GM12878 (cell line): ENCODE data around the gene GNG12. TPM values are rescaled to one million over a fixed set of nuclear protein-coding genes. Genes with fewer than 3 reads are reported as not detected.

Experiments
- ASH2L ChIP-seq: fragments of 300-600, 200-600 bp; sonication (generic); IDR thresholded peaks from 2 replicates; pipeline ENCODE4 v1.6.1; 2017; ENCODE audit warnings: low read depth, mild to moderate bottlenecking, borderline replicate concordance
- EED ChIP-seq: sonication (generic); IDR thresholded peaks from 2 replicates; pipeline ENCODE4 v1.6.1; 2016; ENCODE audit warnings: antibody characterized with exemption, low read depth
- MEF2B ChIP-seq: fragments of 450-650 bp; IDR thresholded peaks from 2 replicates; pipeline ENCODE4 v1.6.1; 2018; ENCODE audit warnings: mild to moderate bottlenecking, moderate library complexity; ENCODE audit not compliant: partially characterized antibody, poor library complexity, severe bottlenecking
- MYB ChIP-seq: fragments of 150-350 bp; IDR thresholded peaks from 2 replicates; pipeline ENCODE4 v1.6.1; 2014; ENCODE audit warnings: mild to moderate bottlenecking, low read depth, low read length, borderline replicate concordance
- PML ChIP-seq: IDR thresholded peaks from 2 replicates; pipeline ENCODE4 v1.6.1; 2012; ENCODE audit warnings: low read length, inconsistent platforms
- SMAD5 ChIP-seq: IDR thresholded peaks from 2 replicates; pipeline ENCODE4 v1.6.1; 2016; ENCODE audit warnings: antibody characterized with exemption, low read depth
- SMARCA5 ChIP-seq: fragments of 450-650 bp; IDR thresholded peaks from 2 replicates; pipeline ENCODE4 v1.6.1; 2017; ENCODE audit warnings: mild to moderate bottlenecking
- SREBF1 ChIP-seq: IDR thresholded peaks from 2 replicates; pipeline ENCODE4 v1.6.1; 2012; ENCODE audit warnings: mild to moderate bottlenecking, low read length
- polyA plus RNA-seq, 11 experiments: library from polyadenylated mRNA; depleted of rRNA in 4 of 11; unstranded in 6 of 11; stranded (reverse) in 5 of 11; fragments of >200 nt; fragmentation: Nextera tagmentation in 4 of 11; fragmentation: Illumina TruSeq in 1 of 11; extraction: Ambion mirVana in 4 of 11; extraction: Trizol in 1 of 11; gene quantifications; 1 replicate in 1 of 11; 2 replicates in 10 of 11; pipeline versions ENCODE4 v1.2.1 to v1.2.3, GENCODE V29; 2011 to 2016; ENCODE audit warnings: inconsistent platforms in 2 of 11, missing spikeins in 2 of 11, low read depth in 1 of 11
- total RNA-seq, 4 experiments: library from RNA; depleted of rRNA in 3 of 4; stranded (reverse); fragments of >200 nt in 3 of 4; fragmentation: Illumina TruSeq in 1 of 4; extraction: Trizol in 1 of 4; gene quantifications; 2 replicates each; pipeline versions ENCODE4 v1.2.1 to v1.2.3, GENCODE V29; 2013 to 2021
- TF ChIP-seq, protein P1 (sequence below): IDR thresholded peaks from 2 replicates; pipeline ENCODE4 v1.6.1; 2012; ENCODE audit warnings: improper control_type of control experiment, low read depth, low read length; ENCODE audit not compliant: insufficient replicate concordance
- TF ChIP-seq, protein P2 (sequence below): fragments of 450-650 bp; formaldehyde crosslinking; IDR thresholded peaks from 2 replicates; pipeline ENCODE4 v1.4.0; 2022; ENCODE audit warnings: mild to moderate bottlenecking, moderate library complexity
- TF ChIP-seq, protein P3 (sequence below): fragments of 450-650 bp; IDR thresholded peaks from 2 replicates; pipeline ENCODE4 v1.6.1; 2016; ENCODE audit warnings: mild to moderate bottlenecking

GNG12 gene
- total and polyA plus RNA-seq, 10 of the 15 experiments (the other 5 are each of a cell fraction or from before 2014, with no cell fraction given), result 0.22 to 32.8 (median 0.35) TPM

DNA sequence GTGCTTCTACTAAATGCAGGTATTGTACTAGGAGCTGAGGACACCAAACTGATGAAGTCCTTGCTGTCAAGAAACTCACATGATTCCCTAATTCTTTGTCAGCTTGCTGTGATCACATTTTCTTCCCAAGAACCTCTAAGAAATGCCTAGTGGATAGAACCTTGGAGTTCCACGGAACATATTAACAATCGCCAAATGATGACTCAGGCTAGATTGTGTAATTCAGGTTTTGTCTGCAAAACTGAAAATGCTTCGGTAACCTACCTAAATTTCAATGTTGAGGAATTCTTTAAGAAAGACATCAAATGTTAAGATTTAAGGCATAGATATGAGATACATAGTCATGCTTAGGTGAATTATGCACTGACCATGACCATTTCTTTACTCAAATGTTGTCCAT is 150.0 kb downstream of the GNG12 start (continued):
- TF ChIP-seq, protein P1, sequence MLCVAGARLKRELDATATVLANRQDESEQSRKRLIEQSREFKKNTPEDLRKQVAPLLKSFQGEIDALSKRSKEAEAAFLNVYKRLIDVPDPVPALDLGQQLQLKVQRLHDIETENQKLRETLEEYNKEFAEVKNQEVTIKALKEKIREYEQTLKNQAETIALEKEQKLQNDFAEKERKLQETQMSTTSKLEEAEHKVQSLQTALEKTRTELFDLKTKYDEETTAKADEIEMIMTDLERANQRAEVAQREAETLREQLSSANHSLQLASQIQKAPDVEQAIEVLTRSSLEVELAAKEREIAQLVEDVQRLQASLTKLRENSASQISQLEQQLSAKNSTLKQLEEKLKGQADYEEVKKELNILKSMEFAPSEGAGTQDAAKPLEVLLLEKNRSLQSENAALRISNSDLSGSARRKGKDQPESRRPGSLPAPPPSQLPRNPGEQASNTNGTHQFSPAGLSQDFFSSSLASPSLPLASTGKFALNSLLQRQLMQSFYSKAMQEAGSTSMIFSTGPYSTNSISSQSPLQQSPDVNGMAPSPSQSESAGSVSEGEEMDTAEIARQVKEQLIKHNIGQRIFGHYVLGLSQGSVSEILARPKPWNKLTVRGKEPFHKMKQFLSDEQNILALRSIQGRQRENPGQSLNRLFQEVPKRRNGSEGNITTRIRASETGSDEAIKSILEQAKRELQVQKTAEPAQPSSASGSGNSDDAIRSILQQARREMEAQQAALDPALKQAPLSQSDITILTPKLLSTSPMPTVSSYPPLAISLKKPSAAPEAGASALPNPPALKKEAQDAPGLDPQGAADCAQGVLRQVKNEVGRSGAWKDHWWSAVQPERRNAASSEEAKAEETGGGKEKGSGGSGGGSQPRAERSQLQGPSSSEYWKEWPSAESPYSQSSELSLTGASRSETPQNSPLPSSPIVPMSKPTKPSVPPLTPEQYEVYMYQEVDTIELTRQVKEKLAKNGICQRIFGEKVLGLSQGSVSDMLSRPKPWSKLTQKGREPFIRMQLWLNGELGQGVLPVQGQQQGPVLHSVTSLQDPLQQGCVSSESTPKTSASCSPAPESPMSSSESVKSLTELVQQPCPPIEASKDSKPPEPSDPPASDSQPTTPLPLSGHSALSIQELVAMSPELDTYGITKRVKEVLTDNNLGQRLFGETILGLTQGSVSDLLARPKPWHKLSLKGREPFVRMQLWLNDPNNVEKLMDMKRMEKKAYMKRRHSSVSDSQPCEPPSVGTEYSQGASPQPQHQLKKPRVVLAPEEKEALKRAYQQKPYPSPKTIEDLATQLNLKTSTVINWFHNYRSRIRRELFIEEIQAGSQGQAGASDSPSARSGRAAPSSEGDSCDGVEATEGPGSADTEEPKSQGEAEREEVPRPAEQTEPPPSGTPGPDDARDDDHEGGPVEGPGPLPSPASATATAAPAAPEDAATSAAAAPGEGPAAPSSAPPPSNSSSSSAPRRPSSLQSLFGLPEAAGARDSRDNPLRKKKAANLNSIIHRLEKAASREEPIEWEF, result no peak
- TF ChIP-seq ASH2L (no peak), MEF2B (no peak), SMAD5 (no peak), EED (no peak), MYB (no peak), SREBF1 (no peak), PML (no peak), SMARCA5 (no peak)
- TF ChIP-seq, protein P2, sequence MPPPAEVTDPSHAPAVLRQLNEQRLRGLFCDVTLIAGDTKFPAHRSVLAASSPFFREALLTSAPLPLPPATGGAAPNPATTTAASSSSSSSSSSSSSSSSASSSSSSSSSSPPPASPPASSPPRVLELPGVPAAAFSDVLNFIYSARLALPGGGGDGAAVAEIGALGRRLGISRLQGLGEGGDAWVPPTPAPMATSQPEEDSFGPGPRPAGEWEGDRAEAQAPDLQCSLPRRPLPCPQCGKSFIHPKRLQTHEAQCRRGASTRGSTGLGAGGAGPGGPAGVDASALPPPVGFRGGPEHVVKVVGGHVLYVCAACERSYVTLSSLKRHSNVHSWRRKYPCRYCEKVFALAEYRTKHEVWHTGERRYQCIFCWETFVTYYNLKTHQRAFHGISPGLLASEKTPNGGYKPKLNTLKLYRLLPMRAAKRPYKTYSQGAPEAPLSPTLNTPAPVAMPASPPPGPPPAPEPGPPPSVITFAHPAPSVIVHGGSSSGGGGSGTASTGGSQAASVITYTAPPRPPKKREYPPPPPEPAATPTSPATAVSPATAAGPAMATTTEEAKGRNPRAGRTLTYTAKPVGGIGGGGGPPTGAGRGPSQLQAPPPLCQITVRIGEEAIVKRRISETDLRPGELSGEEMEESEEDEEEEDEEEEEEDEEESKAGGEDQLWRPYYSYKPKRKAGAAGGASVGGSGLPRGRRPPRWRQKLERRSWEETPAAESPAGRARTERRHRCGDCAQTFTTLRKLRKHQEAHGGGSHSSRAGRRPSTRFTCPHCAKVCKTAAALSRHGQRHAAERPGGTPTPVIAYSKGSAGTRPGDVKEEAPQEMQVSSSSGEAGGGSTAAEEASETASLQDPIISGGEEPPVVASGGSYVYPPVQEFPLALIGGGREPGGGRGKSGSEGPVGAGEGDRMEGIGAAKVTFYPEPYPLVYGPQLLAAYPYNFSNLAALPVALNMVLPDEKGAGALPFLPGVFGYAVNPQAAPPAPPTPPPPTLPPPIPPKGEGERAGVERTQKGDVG (CRISPR knock-in tag), result no peak
- TF ChIP-seq, protein P3, sequence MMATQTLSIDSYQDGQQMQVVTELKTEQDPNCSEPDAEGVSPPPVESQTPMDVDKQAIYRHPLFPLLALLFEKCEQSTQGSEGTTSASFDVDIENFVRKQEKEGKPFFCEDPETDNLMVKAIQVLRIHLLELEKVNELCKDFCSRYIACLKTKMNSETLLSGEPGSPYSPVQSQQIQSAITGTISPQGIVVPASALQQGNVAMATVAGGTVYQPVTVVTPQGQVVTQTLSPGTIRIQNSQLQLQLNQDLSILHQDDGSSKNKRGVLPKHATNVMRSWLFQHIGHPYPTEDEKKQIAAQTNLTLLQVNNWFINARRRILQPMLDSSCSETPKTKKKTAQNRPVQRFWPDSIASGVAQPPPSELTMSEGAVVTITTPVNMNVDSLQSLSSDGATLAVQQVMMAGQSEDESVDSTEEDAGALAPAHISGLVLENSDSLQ, result no peak
